H1 (cell line): Measurements from ENCODE around the gene LONRF2.

Experiments used
- CHD2 ChIP-seq: IDR thresholded peaks from 2 replicates; pipeline ENCODE4 v1.6.1; 2012; ENCODE audit warnings: low read length, improper control_type of control experiment
- CTCF ChIP-seq, 3 experiments: IDR thresholded peaks; 1 replicate in 2 of 3; 2 replicates in 1 of 3; pipeline versions ENCODE4 v1.5.1 to v1.6.1; 2011; ENCODE audit warnings: low read length in 3 of 3, mild to moderate bottlenecking in 3 of 3, inconsistent platforms in 2 of 3, low read depth in 1 of 3, moderate library complexity in 1 of 3; ENCODE audit not compliant: insufficient read depth in 1 of 3; ENCODE audit errors: control extremely low read depth in 1 of 3
- PHF8 ChIP-seq: fragments of 200-600 bp; sonication (generic); conservative IDR thresholded peaks from 2 replicates; pipeline ENCODE4 v1.7.1; 2012; ENCODE audit warnings: low read depth, mild to moderate bottlenecking, inconsistent platforms, low read length, moderate library complexity
- POLR2A ChIP-seq, 2 experiments: IDR thresholded peaks; 1 replicate in 1 of 2; 2 replicates in 1 of 2; pipeline ENCODE4 v1.6.1; 2011; ENCODE audit warnings: low read depth in 2 of 2, low read length in 2 of 2, mild to moderate bottlenecking in 2 of 2; ENCODE audit errors: control extremely low read depth in 1 of 2
- POLR2AphosphoS5 ChIP-seq: IDR thresholded peaks from 2 replicates; pipeline ENCODE4 v1.6.1; 2011; ENCODE audit warnings: low read depth, low read length
- RFX5 ChIP-seq: IDR thresholded peaks from 2 replicates; pipeline ENCODE4 v1.6.1; 2011; ENCODE audit warnings: low read depth, low read length, improper control_type of control experiment, borderline replicate concordance
- SIN3A ChIP-seq, 2 experiments: IDR thresholded peaks in 1 of 2; conservative IDR thresholded peaks in 1 of 2; 2 replicates each; pipeline ENCODE4 v1.6.1; 2011 to 2012; ENCODE audit warnings: low read length in 2 of 2, improper control_type of control experiment in 1 of 2, low read depth in 1 of 2, mild to moderate bottlenecking in 1 of 2
- TBP ChIP-seq: IDR thresholded peaks from 2 replicates; pipeline ENCODE4 v1.6.1; 2011; ENCODE audit warnings: low read depth, low read length, improper control_type of control experiment

GRCh38 chr2:100242476-100242875 lies 79.8 kb downstream of the LONRF2 start:
- TF ChIP-seq POLR2AphosphoS5 (no peak), CTCF (IDR thresholded peaks at IDR 0.05; ENCODE audit: control extremely low read depth in 1 of 3, insufficient read depth in 1 of 3, low read depth in 1 of 3, low read length in 3 of 3) (no peak), CHD2 (no peak), SIN3A (conservative IDR thresholded peaks at IDR 0.05 in 1 of 2, IDR thresholded peaks at IDR 0.05 in 1 of 2; ENCODE audit: low read depth in 1 of 2, low read length in 2 of 2) (no peak), PHF8 (no peak), TBP (no peak), RFX5 (no peak), POLR2A (IDR thresholded peaks at IDR 0.05; ENCODE audit: control extremely low read depth in 1 of 2, low read depth in 2 of 2, low read length in 2 of 2) (no peak)
